Measurements from ENCODE around the gene DNASE2B.

- TF ChIP-seq POLR2AphosphoS5 (IDR thresholded peaks at IDR 0.05): no peak
- TF ChIP-seq, protein P1, sequence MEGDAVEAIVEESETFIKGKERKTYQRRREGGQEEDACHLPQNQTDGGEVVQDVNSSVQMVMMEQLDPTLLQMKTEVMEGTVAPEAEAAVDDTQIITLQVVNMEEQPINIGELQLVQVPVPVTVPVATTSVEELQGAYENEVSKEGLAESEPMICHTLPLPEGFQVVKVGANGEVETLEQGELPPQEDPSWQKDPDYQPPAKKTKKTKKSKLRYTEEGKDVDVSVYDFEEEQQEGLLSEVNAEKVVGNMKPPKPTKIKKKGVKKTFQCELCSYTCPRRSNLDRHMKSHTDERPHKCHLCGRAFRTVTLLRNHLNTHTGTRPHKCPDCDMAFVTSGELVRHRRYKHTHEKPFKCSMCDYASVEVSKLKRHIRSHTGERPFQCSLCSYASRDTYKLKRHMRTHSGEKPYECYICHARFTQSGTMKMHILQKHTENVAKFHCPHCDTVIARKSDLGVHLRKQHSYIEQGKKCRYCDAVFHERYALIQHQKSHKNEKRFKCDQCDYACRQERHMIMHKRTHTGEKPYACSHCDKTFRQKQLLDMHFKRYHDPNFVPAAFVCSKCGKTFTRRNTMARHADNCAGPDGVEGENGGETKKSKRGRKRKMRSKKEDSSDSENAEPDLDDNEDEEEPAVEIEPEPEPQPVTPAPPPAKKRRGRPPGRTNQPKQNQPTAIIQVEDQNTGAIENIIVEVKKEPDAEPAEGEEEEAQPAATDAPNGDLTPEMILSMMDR (IDR thresholded peaks at IDR 0.05): no peak
- no peak for TF ChIP-seq EP300 (IDR thresholded peaks at IDR 0.05)
These were observed 44.6 kb upstream of the DNASE2B start for GRCh38 chr1:84353695-84354094.

Measured in stomach (tissue), 4 donors.